GM21825 (cell line): Measurements from ENCODE around the gene PSMA5.
A peak's percentile ranks its signal among the peaks of the same experiment; 100 is the strongest.
"Not testable (repeated sequence)": the region's sequence is repeated elsewhere in the genome, so short reads cannot be mapped to it uniquely, and the experiment has no call there.

ENCODE experiments used
- ATAC-seq: cut with Tn5 transposase; IDR thresholded peaks from one replicate; pipeline ENCODE4 v1.9.1; 2021; ENCODE audit warnings: mild to moderate bottlenecking, moderate library complexity; ENCODE audit not compliant: unreplicated experiment

PSMA5 gene

DNA sequence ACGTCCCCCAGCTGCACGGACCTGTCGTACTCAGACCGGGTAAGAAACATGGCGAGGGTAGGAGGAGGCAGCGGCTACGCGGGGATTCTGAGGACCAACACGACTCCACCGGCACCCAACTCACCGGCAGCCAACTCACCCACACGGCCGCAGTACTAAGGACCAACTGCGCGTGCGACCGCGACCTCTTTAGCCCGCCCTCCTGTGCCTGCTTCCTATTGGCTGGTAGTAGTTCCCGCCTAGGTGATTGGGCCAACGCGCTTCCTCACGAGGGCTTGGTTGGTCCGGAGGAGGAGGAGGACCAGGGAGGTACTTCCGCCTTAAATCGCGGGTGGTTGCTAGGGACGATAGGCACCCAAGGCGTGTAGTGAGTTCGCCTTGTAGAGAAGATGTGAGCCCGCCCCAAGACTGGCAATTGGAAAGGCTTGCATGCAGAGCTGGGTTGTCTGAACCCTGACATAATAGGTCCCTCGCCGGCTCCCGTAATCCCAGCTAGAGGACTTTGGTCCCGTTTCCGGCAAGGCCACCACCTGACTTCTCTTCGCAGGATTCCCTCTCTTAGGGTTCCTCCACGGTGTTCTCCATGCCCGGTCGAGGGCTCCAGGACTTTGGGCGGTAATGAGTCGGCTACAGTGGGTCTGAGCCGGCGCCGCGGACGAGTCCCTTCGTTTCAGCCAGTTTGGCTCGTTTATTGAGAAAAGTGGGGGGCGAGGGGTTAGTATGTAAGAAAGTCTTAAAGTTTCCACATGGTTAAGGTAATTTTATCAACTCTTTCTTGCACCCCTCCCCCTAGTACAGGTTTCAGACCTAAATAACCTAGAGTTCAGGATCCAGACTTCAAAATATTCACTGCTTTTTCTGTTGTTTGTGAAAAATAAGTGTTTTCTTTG, at the start of gene PSMA5:
Gene PSMA5, minus strand, starts transcription at position 168 of the 890 bp plus-strand sequence. Its CDS starts 118 bp downstream, at position 50.
- ATAC-seq, result peak; percentile 97

DNA sequence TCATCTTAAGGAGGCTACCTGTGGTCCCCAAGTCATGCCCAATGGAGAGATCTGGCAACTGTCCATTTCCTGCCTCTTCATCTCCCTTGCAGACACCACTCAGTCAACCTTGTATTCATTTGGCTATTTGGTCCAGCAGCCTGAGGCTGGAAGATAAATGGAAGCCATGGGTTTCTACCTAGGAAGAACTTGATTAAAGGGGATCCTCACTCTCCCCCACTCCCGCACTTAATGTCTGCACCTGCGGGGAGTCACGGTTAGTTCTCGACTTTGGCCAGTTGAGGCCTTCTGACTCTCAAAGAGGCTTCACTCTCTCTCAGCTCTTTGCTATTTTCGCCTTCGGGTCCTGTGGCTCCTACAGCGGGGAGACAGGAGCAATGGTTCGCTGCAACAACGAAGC, 49.0 kb upstream of the PSMA5 start:
- ATAC-seq, result no peak

DNA sequence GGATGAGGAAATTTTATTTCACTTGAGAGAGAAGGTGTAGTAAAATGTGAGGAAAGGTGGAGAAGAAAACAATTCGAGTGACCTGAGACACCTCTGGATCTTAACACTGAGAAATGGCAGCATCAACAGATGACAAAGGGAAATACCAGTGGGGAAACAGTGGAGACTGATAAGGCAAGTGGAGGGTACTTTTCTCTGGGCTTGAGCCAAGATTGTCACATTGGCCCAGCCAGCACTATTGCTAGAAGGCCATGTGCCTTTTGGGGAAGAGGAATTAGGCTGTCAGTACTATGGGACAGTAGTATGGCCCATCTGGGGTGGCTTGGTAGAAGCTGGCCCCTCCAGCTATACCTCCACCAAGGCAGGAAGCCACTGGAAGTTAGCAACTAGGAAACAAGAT, 48.4 kb upstream of the PSMA5 start:
- ATAC-seq, result no peak

DNA sequence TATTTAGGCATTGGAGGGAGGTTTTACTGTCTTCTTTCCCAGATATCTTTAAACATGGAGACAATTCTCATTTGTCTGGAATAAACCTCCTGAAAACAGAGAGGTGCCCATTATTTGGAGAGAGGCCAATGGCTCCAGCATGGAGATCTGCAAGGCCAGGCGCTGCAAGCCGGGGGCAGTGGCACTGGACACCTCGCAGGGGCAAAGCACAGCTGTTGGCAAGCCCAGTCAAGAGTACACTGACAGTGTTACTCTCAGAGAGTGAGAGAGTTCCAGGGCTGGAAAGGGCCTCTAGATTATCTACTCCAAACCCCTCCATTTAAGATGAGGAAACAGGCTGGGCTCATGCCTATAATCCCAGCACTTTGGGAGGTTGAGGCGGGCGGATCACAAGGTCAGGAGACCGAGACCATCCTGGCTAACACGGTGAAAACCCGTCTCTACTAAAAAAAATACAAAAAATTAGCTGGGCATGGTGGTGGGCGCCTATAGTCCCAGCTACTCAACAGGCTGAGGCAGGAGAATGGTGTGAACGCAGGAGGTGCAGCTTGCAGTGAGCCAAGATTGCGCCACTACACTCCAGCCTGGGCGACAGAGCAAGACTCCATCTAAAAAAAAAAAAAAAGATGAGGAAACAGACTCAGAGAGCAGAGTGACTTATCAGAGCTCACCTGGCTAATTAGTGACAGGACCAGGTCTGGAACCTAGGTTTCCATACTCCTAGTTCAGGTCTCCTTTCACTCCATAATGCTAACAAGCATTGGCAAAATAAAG, 47.2 kb upstream of the PSMA5 start:
- not testable (repeated sequence) for ATAC-seq

DNA sequence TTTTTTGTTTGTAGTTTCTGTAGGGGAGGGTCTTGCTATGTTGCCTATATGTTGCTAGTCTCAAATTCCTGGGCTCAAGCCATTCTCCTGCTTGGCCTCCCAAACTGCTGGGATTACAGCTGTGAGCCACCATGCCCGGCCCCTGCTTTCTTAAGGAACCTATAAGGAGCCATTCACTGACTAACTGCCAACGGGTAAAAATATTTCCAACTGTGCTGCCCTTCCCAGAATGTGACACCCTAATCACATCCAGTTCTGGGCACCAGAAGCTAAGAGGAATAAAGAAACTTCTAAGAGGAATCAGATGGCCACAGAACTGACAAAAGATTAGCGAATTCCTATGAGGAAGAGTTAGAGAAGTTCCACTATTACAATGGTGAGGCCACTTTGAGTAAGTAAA, 46.5 kb upstream of the PSMA5 start:
- ATAC-seq, result no peak

DNA sequence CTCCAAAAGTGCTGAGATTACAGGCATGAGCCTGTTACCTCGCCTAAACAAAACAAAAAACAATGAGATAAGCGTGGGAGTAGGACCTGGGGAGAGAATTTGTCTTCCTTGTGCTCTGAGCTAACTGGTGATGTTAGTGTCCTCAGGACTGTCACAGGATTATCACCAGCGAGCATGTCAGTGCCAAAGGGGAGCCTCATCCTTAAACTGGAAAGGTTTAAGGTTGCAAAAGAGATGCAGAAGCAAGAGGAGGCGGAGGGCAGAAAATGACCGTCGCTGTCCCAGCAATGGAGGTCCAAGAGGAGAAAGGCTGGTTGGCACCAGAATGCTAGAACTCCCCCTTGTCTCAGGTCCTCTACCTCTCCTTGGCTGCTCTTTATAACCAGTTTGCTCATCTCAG, 44.0 kb upstream of the PSMA5 start:
- ATAC-seq, result no peak

DNA sequence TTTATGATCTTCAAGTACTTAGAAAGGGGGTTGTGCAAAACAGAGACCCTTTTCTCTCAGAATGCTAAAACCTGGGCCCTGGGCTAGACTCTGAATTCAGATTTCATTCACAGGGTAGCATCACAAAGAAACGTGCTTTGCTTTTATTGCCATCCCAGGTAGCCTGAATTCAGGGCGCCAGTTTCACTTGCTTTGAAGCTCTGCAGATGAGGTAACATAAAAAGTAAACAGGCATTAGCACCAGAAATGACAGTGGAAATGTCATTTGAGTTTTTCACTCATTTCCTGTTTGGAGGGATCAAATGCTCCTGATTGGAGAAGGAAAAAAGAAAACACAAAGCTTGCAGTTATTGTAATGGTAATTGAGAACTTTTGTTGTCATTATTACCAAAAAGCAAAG, 42.7 kb upstream of the PSMA5 start:
- ATAC-seq, result no peak

DNA sequence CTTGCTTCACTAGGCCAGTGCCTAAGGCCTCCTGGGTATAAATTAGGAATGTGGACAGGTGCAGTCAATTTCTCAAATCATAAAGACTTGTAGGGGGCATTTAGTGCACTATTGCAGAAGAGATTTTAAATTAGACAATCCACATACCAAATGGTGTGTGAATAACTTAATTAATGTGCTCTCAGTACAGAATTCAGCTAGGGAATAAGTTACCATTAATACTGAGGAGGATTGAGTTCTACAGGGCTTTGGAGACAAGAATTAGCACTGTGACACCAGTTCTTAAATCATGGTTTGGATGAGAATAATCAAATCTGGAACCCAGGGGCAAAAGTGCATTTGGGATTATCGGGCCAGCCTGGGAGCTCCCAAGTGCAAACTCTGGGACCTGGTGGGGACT, 41.8 kb upstream of the PSMA5 start:
- no peak for ATAC-seq

DNA sequence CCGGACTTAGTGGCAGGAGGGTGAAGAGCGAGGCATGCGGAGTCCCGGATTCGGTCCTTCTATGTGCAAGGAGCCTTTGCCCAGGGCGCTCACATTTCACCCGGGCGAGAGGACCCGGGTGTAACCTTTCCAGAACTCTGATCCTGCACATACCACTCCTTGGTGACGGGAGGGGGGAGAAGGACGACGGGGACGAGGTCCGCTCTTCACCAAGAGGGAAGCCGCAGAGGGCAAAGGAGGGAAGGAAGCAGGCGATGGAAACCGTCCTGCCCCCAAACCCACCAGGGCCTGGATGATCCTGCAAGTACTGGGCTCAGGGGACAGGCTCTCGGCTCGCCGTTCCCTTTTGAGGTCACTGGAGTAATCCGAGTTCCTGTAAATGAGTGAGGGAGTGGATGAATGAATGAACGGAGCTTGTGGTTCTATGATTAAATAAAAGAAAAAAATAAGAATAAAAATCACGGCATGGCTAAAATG, 41.1 kb upstream of the PSMA5 start:
- ATAC-seq, result no peak

DNA sequence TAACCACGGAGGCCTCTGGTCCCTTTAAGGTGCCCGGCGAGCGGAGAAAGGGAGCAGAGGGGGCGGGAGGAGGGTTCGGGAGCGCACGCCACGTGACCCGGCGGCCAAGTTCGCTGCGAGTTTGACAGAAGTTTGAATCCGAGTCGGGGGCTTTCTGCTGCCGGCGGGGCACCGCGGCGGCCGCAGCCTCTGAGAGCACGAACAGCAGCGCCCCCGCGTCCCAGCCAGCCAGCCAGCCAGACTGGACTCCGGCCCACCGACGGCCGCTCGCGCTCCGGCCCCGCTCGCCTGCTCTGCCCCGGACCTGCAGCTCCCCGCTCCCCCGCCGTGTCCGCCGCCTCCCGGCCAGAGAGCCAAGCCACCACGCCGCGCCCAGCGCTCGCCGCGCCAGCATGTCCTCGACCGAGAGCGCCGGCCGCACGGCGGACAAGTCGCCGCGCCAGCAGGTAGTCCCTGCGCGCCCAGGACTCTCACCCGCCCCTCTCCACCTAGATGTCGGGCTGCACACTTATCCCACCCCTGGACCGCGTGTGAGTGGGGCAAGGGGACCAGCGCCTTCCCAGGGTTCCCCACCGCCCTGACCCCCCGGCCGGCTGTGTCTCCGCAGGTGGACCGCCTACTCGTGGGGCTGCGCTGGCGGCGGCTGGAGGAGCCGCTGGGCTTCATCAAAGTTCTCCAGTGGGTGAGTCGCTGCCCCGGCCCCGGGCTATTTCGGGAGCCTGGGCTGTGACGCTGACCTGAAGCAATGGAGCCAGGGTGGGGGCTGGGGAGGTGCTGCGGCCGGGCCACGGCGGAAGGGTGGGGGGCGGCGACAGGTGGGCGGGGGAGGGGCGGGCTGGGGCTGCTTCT, 40.4 kb upstream of the PSMA5 start, which contains the start of gene SYPL2:
Gene SYPL2, plus strand, starts transcription at position 95 of the 849 bp plus-strand sequence. Its CDS starts 298 bp downstream, at position 393.
- no peak for ATAC-seq

DNA sequence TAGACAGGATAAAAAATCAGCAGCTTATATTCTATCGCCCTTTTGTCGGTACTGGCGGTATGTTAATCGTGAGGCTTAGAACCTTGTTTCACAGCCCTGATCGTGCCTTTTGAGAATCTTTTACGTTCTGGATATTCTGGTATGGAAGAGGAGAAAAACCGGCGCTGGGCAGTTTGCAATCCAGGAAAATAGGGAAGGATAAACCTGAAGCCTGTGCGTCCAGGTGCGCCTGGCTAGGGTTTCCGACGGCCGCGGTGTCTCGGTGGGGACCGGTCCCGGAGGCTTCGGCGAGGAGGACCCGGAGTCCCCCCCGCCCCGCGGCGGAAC, 39.8 kb upstream of the PSMA5 start:
- no peak for ATAC-seq

DNA sequence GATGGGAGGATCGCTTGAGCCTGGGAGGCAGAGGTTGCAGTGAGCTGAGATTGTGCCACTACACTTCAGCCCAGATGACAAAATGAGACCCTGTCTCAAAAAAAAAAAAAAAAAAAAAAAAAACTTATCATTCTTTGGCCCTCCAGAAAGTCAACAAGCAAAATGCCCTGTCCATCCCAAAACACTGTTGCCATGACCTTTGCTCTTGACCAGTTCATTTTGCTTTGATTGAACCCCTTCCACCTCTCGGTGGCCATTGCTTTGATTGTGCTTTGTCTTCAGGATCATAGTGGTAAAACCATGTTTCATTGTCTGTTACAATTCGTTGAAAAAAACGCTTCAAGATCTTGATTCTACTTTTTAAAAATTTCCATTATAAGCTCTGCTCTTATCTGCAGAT, 31.6 kb upstream of the PSMA5 start:
- ATAC-seq, result no peak

DNA sequence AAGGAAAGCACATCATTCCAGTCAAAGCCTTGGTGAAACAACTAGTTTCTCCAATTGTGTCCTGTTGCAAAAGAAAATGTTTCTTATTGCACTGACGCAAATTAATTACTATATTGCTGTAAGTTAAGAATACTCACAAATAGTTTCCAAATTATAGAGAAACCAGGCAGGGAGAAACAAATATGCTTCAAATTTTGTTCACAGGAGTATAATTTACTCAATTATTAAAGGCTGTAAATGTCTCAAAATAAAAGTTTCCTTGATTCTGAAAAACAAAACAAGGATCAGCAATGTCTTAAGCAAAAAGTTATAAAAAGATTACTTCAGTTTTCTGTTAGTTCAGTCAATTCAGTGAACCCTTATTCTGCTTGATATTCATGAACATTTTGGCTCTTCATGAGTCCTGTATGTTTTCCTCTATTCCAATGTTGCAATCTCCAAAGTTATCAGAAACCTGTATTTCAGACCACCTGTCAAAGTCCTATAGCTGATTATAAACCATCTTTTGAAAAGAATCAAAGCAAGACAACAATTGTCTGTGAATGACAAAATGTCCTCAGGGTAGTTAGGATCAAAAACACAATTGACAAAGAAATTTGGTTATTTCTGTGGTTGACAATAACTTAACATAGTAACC, 28.4 kb upstream of the PSMA5 start:
- ATAC-seq, result no peak

DNA sequence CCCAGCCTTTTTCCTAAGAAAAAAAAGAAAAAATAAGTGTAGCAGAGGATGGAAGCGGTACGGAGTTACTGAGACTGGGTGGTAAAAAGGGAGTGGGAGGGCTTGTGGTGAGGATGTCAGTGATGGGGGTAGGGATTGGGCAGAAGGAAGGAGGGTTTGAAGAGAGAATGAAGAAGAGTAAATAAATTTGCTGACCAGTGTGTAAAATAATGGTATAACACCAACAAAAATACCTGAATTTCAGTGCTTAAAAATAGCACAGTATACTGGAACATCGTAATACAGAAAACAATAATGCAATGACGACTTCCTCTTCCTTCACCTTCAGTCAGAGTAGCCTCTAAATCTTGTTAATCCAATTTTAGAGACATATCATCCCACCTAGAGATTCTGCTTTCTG, 21.3 kb upstream of the PSMA5 start:
- no peak for ATAC-seq

DNA sequence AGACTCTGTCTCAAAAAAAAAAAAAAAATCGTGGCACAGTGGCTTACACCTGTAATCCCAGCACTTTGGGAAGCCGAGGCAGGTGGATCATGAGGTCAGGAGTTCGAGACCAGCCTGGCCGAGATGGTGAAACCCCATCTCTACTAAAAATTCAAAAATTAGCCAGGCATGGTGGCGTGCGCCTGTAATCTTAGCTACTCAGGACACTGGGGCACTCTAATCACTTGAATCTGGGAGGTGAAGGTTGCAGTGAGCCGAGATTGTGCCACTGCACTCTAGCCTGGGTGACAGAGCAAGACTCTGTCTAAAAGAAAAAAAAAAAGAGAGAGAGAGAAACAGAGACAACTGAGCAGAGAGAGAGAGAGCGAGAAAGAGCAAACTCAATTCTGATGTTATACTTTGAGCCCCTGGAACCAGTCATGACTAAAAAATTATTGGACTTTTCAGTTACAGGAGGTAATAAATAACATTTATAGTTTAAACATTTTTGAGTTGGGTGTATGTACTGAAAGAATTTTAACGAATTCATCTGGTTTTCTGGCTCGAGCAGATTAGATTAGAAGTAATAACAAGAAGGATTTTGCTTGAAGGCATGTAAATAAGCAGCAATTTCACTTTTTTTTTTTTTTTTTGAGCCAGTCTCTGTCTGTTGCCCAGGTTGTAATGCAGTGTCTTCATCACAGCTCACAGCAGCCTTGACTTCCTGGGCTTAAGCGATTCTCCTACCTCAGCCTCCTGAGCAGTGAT, 19.9 kb upstream of the PSMA5 start:
- not testable (repeated sequence) for ATAC-seq

DNA sequence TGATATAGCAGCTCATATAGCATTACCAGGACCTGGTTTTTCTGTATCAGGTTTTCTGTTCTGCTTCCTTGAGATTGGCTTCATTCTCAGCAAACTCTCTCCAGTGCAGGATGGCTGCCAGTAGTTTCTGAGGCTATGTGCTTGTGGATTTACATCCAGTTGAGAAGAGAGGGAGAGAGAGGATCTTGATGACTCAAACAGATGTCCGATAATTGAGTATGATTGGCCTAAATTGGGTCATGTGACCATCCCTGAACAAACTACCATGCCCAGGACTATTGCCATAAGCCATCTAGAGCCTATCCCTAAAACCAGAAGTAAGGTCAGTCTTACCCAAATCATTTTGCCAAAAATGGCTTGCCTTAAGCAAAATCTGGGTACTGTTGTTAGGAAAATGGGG, 18.1 kb upstream of the PSMA5 start:
- ATAC-seq, result no peak

DNA sequence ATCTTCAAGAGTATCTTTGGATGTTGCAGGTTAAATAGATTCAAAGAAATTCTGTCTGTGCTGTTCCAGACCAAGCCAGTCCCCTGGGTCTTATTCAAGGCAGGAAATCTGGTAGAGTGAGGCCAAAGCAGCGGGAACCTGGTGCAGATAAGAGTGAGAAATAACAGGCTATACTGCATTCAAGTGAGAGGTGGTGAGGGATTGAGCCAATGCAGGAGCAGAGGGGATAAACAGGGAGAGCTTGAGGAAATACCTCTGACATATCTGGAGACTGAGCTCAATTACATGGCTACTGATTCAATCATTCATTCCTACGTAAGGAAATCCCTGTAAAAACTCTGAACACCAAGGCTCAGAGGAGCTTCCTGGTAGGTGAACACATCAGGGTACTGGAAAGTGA, 17.2 kb upstream of the PSMA5 start:
- ATAC-seq, result no peak

DNA sequence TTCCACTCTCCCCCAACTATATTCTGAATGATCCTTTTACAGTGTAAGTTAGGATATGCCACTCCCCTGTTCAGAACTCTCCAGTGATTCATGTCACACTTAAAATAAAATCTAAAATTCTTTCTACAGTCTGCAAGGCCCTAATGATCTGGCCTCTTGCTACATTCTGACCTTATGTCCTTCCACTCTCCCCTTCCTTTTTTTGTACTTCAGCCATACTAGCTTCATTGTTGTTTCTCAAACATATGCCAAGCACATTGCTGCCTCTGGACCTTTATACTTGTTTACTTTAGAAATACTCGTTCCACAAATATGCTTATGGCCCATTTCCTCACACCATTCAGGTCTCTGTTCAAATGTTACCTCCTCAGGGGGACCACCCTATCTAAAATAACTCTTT, 14.8 kb upstream of the PSMA5 start:
- ATAC-seq, result no peak

DNA sequence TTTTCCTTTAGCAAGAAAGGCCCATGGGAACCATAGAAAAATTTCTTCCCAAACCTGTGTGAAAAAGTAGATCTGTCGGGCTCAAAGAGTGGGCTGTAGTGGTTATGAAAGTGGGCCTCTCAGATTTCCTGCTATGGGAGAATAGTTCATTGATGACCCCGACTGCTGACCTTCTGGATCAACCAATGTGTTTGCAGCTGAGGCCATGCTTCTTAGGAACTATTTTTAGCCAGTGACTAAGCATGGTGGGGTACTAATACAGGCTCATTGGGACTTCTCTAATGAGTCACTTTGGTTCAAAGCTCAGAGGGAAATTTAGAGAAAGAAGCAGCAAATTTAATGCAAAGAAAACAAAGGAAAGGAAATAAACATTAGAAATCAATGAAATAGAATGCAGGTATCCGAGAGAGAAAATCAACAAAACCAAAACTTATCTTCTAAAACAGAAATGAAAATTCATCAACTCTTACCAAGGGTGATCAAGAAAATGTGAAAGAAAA, 12.6 kb upstream of the PSMA5 start:
- no peak for ATAC-seq

DNA sequence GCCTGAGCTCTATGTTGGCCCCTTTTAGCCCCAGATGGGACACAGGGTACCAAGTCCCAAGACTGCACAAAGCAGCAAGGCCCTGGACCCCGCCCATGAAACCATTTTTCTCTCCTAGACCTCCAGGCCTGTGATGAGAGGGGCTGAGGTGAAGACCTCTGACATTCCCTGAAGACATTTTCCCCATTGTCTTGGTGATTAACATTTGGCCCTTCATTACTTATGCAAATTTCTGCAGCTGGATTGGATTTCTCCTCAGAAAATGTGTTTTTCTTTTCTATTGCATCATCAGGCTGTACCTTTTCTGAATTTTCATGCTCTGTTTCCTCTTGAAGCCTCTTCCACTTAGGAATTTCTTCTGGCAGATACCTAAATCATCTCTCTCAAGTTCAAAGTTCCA, 8.2 kb upstream of the PSMA5 start:
- no peak for ATAC-seq
